NCI-H524 treated with DMSO at 0.1 percent for 48 hours (cell line): ENCODE data around the gene SRSF4.

ENCODE experiments used
- DNase-seq: peaks from one replicate; lab custom pipeline; 2025; lab: John Stamatoyannopoulos, UW

The SRSF4 gene

GRCh38 chr1:29200906-29201594 is 19.4 kb upstream of the SRSF4 start:
- DNase-seq = no peak

- no peak for DNase-seq
Observed at GRCh38 chr1:29197993-29198392, 16.3 kb upstream of the SRSF4 start.

GRCh38 chr1:29197590-29197924 is 15.9 kb upstream of the SRSF4 start:
- DNase-seq = peak; percentile 9

GRCh38 chr1:29196863-29197589 is 15.3 kb upstream of the SRSF4 start:
- DNase-seq = no peak

GRCh38 chr1:29195881-29196291 is 14.2 kb upstream of the SRSF4 start:
- no peak for DNase-seq

- DNase-seq = no peak
Observed at GRCh38 chr1:29193879-29194455, 12.3 kb upstream of the SRSF4 start.

- DNase-seq = no peak
Observed at GRCh38 chr1:29190718-29191117, 9.0 kb upstream of the SRSF4 start.

- DNase-seq = no peak
Observed at GRCh38 chr1:29186707-29187106, 5.0 kb upstream of the SRSF4 start.

- no peak for DNase-seq
Observed at GRCh38 chr1:29186252-29186651, 4.6 kb upstream of the SRSF4 start.

- no peak for DNase-seq
Observed at GRCh38 chr1:29183287-29183686, 1.6 kb upstream of the SRSF4 start.

GRCh38 chr1:29180497-29181412 is 945 bp downstream of the SRSF4 start:
- no peak for DNase-seq

GRCh38 chr1:29179641-29180184 is 2.0 kb downstream of the SRSF4 start:
- no peak for DNase-seq

- no peak for DNase-seq
Observed at GRCh38 chr1:29177022-29177705, 4.5 kb downstream of the SRSF4 start.

GRCh38 chr1:29176576-29176975 is 5.1 kb downstream of the SRSF4 start:
- no peak for DNase-seq

- DNase-seq = no peak
Observed at GRCh38 chr1:29172415-29172939, 9.2 kb downstream of the SRSF4 start.

GRCh38 chr1:29171521-29171920 is 10.2 kb downstream of the SRSF4 start:
- no peak for DNase-seq

- peak; percentile 91 for DNase-seq
Observed at GRCh38 chr1:29171089-29171488, 10.6 kb downstream of the SRSF4 start.

GRCh38 chr1:29169976-29170375 is 11.7 kb downstream of the SRSF4 start:
- DNase-seq = no peak

GRCh38 chr1:29167904-29168303 is 13.8 kb downstream of the SRSF4 start:
- no peak for DNase-seq

GRCh38 chr1:29166291-29166878 is 15.3 kb downstream of the SRSF4 start:
- no peak for DNase-seq

GRCh38 chr1:29164588-29164987 is 17.1 kb downstream of the SRSF4 start:
- DNase-seq = no peak
